ENCODE results near the gene RBPMS2. TPM values are rescaled to one million over a fixed set of nuclear protein-coding genes. Genes with fewer than 3 reads are reported as not detected.

The RBPMS2 gene
- total and polyA plus RNA-seq, 2 of the 8 experiments (the other 6 are each of a cell fraction or from before 2014, with no cell fraction given), result 55.8 to 238 TPM

DNA sequence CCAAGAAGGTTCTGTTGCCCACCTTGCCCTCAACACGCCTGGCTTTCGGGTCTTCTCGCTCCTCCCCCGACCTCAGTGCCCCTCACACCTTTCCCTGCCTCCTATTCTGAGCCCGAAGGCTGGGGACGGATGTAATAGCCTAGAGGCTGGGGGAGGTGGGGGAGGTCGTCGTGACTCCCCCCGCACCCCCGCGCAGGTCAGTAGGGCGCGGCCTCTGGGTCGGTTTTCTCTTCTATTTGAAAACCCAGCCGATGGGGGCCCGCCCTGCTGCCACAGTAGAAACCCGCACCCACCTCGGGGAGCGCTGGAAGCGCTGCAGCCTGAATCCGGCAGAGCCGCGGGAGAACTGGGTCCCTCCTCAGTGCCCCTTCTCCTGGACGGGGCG is 1.0 kb upstream of the RBPMS2 start:
- DNase-seq (ENCODE audit: low read depth in 1 of 2, low spot score in 2 of 2) (peak in 1 of 2 experiments; percentile 67), FAIRE-seq (no peak)
- Histone ChIP-seq H2BK120ac (replicated peaks; ENCODE audit: low read depth, low read length) (peak overlapping the region; percentile 82), H3K79me2 (ENCODE audit: control insufficient read depth in 1 of 2, insufficient read depth in 2 of 2, low read length in 2 of 2) (peaks cover 34 to 57% of the 10 kb centered on the region in 2 experiments), H4K20me1 (replicated peaks in 1 of 2; ENCODE audit: control insufficient read depth in 1 of 2, insufficient read depth in 2 of 2, low read length in 2 of 2) (peaks cover 0 to 5% of the 10 kb centered on the region in 2 experiments), H3K4me1 (replicated peaks in 1 of 4; ENCODE audit: control insufficient read depth in 3 of 4, insufficient read depth in 4 of 4, low read length in 3 of 4) (peaks cover 22 to 33% (median 28%) of the 10 kb centered on the region in 4 experiments), H2BK15ac (ENCODE audit: low read length) (no peak overlapping the region; the same call in 1 of the 2 replicates), H3K27ac (ENCODE audit: low read depth, low read length) (peak overlapping the region; percentile 81; the same call in 1 of the 2 replicates), H3K18ac (ENCODE audit: extremely low read depth, low read length) (peak overlapping the region; percentile 96), H2BK20ac (ENCODE audit: low read length) (peak overlapping the region; percentile 66; the same call in 1 of the 2 replicates), H2BK5ac (ENCODE audit: low read depth, low read length) (peak overlapping the region; percentile 97), H4K5ac (ENCODE audit: insufficient read length, low read depth, low read length) (peak overlapping the region; percentile 4), H3K36me3 (ENCODE audit: control insufficient read depth in 2 of 4, insufficient read depth in 4 of 4, low read length in 3 of 4) (no peaks in the 10 kb centered on the region), H3K9me3 (ENCODE audit: insufficient read depth in 2 of 2, low read depth in 1 of 2, low read length in 1 of 2) (no peaks in the 10 kb centered on the region), H3K79me1 (ENCODE audit: low read depth, low read length) (peaks cover 10% of the 10 kb centered on the region; the same call in 1 of the 2 replicates), H2BK12ac (ENCODE audit: low read depth, low read length) (peak overlapping the region; percentile 86; the same call in 1 of the 2 replicates), H2AK5ac (ENCODE audit: low read depth, low read length) (no peak overlapping the region; the same call in 1 of the 2 replicates), H3K4me2 (ENCODE audit: insufficient read depth in 1 of 2, low read depth in 2 of 2, low read length in 2 of 2) (peak overlapping the region; percentile 78 to 94), H3K9ac (replicated peaks in 1 of 4; ENCODE audit: extremely low read depth in 1 of 4, low read depth in 3 of 4, low read length in 3 of 4) (peak overlapping the region in 3 of 4 experiments; percentile 26 to 60 (median 51); a peak in 3 of 7 replicates), H3K23ac (ENCODE audit: insufficient read length) (no peak overlapping the region), H3K4ac (replicated peaks; ENCODE audit: insufficient read length, low read depth, low read length) (peak overlapping the region; percentile 94), H3K23me2 (ENCODE audit: low read depth, low read length) (peaks cover 14% of the 10 kb centered on the region), H4K91ac (replicated peaks; ENCODE audit: insufficient read length, low read length) (peak overlapping the region; percentile 84), H3K14ac (ENCODE audit: insufficient read length) (no peak overlapping the region), H3K56ac (replicated peaks; ENCODE audit: insufficient read length, low read depth, low read length) (peak overlapping the region; percentile 90), H3K27me3 (replicated peaks in 1 of 4; ENCODE audit: control insufficient read depth in 3 of 4, extremely low read depth in 1 of 4, insufficient read depth in 3 of 4, low read length in 3 of 4) (no peaks in the 10 kb centered on the region), H4K8ac (ENCODE audit: extremely low read depth, insufficient read depth, low read length) (peak overlapping the region; percentile 39; the same call in 1 of the 2 replicates), H3K4me3 (ENCODE audit: extremely low read depth in 1 of 4, insufficient read depth in 2 of 4, low read depth in 3 of 4, low read length in 4 of 4) (peak overlapping the region; percentile 40 to 95 (median 75)), H2AFZ (ENCODE audit: low read length) (no peak overlapping the region)
- 1% methylated on average over 17 of the region's 25 CpGs; no CpG with 5 or more reads in 1 of the 2 experiments for WGBS, 2 experiments (ENCODE audit: extremely low coverage in 1 of 2, insufficient coverage in 1 of 2, insufficient read length in 1 of 2, insufficient replicate concordance in 2 of 2, low coverage in 1 of 2, low lambda C conversion rate in 2 of 2, missing lambda C conversion rate in 1 of 2)
- ChIA-PET POLR2A (ENCODE audit: partially characterized antibody) (interaction anchor here (0.6 to 25.1 kb wide), 11 partner anchors 9 to 77 kb away, joined by 3 to 748 read pairs (median 4); partner anchors contain the start of gene PIF1), CTCF (ENCODE audit: partially characterized antibody) (interaction anchor here (10.7 kb wide), 1 partner anchor 32 kb away, joined by 129 read pairs; no protein-coding TSS in a partner anchor)
- TF ChIP-seq CTBP2 (IDR thresholded peaks at IDR 0.05; ENCODE audit: borderline replicate concordance, insufficient read depth, insufficient read length, low read length) (no peak), HDAC2 (IDR thresholded peaks at IDR 0.05; ENCODE audit: borderline replicate concordance in 1 of 2, low read depth in 2 of 2, low read length in 2 of 2) (0 out of 4 replicates have a peak, but pooled peaks of 1 of the 2 experiments have one; percentile 29), CREB1 (IDR thresholded peaks at IDR 0.05) (no peak), SUZ12 (IDR thresholded peaks at IDR 0.05; ENCODE audit: low read length) (no peak), KDM1A (IDR thresholded peaks at IDR 0.05; ENCODE audit: borderline replicate concordance, low read length) (no peak), ASH2L (IDR thresholded peaks at IDR 0.05; ENCODE audit: low read length) (peak; percentile 59), TBP (IDR thresholded peaks at IDR 0.05; ENCODE audit: low read depth, low read length) (no peak), RAD21 (IDR thresholded peaks at IDR 0.05 in 1 of 2, conservative IDR thresholded peaks at IDR 0.05 in 1 of 2; ENCODE audit: low read depth in 2 of 2, low read length in 2 of 2) (no peak; a peak in 1 of 4 replicates), POU5F1 (IDR thresholded peaks at IDR 0.05; ENCODE audit: low read depth, low read length) (no peak), SP4 (IDR thresholded peaks at IDR 0.05; ENCODE audit: low read length) (no peak), EGR1 (IDR thresholded peaks at IDR 0.05; ENCODE audit: borderline replicate concordance, low read depth, low read length) (no peak), SIRT6 (IDR thresholded peaks at IDR 0.05; ENCODE audit: low read length) (no peak), GABPA (IDR thresholded peaks at IDR 0.05; ENCODE audit: borderline replicate concordance, insufficient read depth, low read length) (no peak)

Measured in H1 (cell line).